SU-DHL-6 (cell line): ENCODE data around the gene PFN3.

Experiments used
- H2AFZ ChIP-seq: fragments of 200-600 bp; sonication (generic); 2 replicates; pipeline ENCODE4 v1.6.1; 2014; ENCODE audit warnings: low read depth, mild to moderate bottlenecking, moderate library complexity, mixed read lengths, antibody characterized with exemption, low read length; ENCODE audit not compliant: severe bottlenecking
- H3F3A ChIP-seq: fragments of 200-600 bp; shearing (Covaris generic); 2 replicates; pipeline ENCODE4 v1.6.0; 2016; ENCODE audit warnings: antibody characterized with exemption, mild to moderate bottlenecking; ENCODE audit not compliant: insufficient read depth
- H3K27ac ChIP-seq: fragments of 200-600 bp; sonication (generic); 2 replicates; pipeline ENCODE4 v1.5.1; 2016; ENCODE audit warnings: low read depth, mild to moderate bottlenecking, low read length, moderate library complexity, mixed read lengths
- H3K27me3 ChIP-seq: fragments of 200-600 bp; sonication (generic), shearing (Covaris generic); 2 replicates; pipeline ENCODE4 v1.6.0; 2014; ENCODE audit warnings: mild to moderate bottlenecking, low read length
- H3K36me3 ChIP-seq: fragments of 200-600 bp; sonication (generic); 2 replicates; pipeline ENCODE4 v1.6.1; 2014; ENCODE audit warnings: mild to moderate bottlenecking, low read length, mixed read lengths
- H3K4me2 ChIP-seq: fragments of 300-600, 200-600 bp; shearing (Covaris generic), sonication (generic); 2 replicates; pipeline ENCODE4 v1.6.0; 2014; ENCODE audit warnings: low read length, low read depth, mild to moderate bottlenecking; ENCODE audit not compliant: poor library complexity, severe bottlenecking
- H3K4me3 ChIP-seq: fragments of 200-600 bp; sonication (generic); 2 replicates; pipeline ENCODE4 v1.5.1; 2014; ENCODE audit warnings: antibody characterized with exemption, low read length, mild to moderate bottlenecking, mixed read lengths; ENCODE audit not compliant: insufficient read depth, poor library complexity, severe bottlenecking
- H3K79me2 ChIP-seq: fragments of 200-600 bp; sonication (generic); 2 replicates; pipeline ENCODE4 v1.6.1; 2014; ENCODE audit warnings: mild to moderate bottlenecking, low read length, moderate library complexity; ENCODE audit not compliant: insufficient read depth
- H3K9ac ChIP-seq: fragments of 200-600 bp; sonication (generic); 2 replicates; pipeline ENCODE4 v1.7.0; 2014; ENCODE audit warnings: mild to moderate bottlenecking, low read length
- H3K9me2 ChIP-seq: fragments of 200-600 bp; sonication (generic); replicated peaks from 2 replicates; pipeline ENCODE4 v1.6.1; 2014; ENCODE audit warnings: low read length; ENCODE audit not compliant: insufficient read depth
- H3K9me3 ChIP-seq: fragments of 200-600 bp; sonication (generic); 2 replicates; pipeline ENCODE4 v1.6.1; 2014; ENCODE audit warnings: low read length, mixed read lengths; ENCODE audit not compliant: insufficient read depth
- H4K20me1 ChIP-seq: fragments of 200-600 bp; sonication (generic); 2 replicates; pipeline ENCODE4 v1.6.1; 2014; ENCODE audit warnings: low read depth, mild to moderate bottlenecking, antibody characterized with exemption, low read length, moderate library complexity, mixed read lengths
- EZH2phosphoT487 ChIP-seq: fragments of 200-600 bp; sonication (generic), shearing (Covaris generic); conservative IDR thresholded peaks from 2 replicates; pipeline ENCODE4 v1.6.1; 2018; ENCODE audit warnings: mild to moderate bottlenecking, antibody characterized with exemption, low read length, moderate library complexity, mixed read lengths
- TF ChIP-seq, protein P1 (sequence below): fragments of 200-600 bp; sonication (generic); IDR thresholded peaks from one replicate; pipeline ENCODE4 v1.5.1; 2017; ENCODE audit warnings: antibody characterized with exemption, mild to moderate bottlenecking, low read length, moderate library complexity; ENCODE audit not compliant: insufficient read depth, poor library complexity, severe bottlenecking

PFN3 gene

DNA sequence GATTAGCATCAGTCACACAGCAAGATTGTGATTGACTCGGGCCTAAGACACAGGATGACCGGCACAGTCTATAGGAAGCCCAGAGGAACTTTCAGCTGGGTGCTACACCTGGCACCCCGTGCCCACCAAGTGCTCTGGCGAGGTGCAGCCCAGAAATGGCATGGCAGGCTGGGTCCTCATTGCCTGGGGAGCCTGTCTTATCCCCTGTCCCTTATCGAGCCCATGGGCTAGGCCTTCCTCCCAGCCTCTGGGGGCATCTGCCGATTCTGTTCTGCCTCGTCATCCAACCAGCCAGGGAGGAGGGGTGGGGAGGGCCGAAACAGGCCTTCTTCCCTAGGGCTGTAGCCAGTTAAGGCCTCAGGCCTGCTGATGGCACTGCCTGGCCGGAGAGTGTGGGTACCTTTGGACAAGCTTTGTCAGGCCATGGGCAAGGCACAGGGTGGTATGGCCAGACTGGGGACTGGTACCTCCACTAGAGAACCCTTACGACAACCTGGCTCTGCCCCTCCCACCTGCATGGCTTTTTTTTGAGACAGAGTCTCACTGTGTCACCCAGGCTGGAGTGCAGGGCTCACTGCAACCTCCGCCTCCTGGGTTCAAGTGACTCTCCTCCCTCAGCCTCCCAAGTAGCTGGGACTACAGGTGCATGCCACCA lies 27.6 kb upstream of the PFN3 start:
- H2AFZ ChIP-seq, result no peak overlapping the region
- peaks cover 22% of the 10 kb centered on the region for H3K79me2 ChIP-seq
- TF ChIP-seq EZH2phosphoT487, result no peak
- TF ChIP-seq, protein P1, sequence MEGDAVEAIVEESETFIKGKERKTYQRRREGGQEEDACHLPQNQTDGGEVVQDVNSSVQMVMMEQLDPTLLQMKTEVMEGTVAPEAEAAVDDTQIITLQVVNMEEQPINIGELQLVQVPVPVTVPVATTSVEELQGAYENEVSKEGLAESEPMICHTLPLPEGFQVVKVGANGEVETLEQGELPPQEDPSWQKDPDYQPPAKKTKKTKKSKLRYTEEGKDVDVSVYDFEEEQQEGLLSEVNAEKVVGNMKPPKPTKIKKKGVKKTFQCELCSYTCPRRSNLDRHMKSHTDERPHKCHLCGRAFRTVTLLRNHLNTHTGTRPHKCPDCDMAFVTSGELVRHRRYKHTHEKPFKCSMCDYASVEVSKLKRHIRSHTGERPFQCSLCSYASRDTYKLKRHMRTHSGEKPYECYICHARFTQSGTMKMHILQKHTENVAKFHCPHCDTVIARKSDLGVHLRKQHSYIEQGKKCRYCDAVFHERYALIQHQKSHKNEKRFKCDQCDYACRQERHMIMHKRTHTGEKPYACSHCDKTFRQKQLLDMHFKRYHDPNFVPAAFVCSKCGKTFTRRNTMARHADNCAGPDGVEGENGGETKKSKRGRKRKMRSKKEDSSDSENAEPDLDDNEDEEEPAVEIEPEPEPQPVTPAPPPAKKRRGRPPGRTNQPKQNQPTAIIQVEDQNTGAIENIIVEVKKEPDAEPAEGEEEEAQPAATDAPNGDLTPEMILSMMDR, result no peak
- no peaks in the 10 kb centered on the region for H3K27me3 ChIP-seq
- peak overlapping the region; percentile 71 for H3K4me2 ChIP-seq
- peak overlapping the region; percentile 63 for H3K4me3 ChIP-seq
- H3K9me3 ChIP-seq, result no peaks in the 10 kb centered on the region
- no peaks in the 10 kb centered on the region for H3K36me3 ChIP-seq
- no peaks in the 10 kb centered on the region for H3K9me2 ChIP-seq
- H4K20me1 ChIP-seq, result no peaks in the 10 kb centered on the region; the same call in 1 of the 2 replicates
- peak overlapping the region; percentile 68 for H3K9ac ChIP-seq
- H3K27ac ChIP-seq, result peak overlapping the region; percentile 95
- peaks cover 52% of the 10 kb centered on the region for H3F3A ChIP-seq

DNA sequence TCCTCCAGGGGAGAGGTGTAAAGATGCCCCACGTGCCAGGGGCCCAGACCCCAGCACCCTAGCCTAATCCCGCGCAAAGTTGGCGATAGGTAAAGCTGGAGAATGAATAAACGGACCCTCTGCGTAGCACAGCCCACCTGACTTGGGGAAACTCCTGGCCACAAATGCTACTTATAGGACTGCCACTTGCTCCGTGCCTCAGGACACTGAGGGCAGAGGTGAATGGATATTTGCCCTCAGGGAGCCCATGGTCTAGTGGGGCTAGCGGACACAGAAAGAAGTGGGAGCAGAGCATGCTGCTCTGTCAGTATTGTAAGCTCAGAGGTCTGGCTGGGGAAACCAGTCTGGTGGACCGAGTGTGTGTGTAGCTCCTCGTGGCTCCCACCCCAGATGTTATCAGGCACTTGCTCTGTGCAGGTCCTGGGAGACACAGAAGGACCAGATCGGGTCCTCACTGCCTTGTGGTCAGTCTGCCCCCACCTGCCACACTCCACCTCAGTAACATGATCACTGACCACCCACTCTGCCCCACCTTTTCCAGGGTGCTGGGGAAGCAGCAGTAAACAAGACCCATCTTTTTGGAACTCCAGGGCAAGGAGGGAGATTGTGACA lies 26.9 kb upstream of the PFN3 start:
- Histone ChIP-seq H3K9me3 (no peaks in the 10 kb centered on the region), H3K9me2 (no peaks in the 10 kb centered on the region), H3K27ac (peak overlapping the region; percentile 95), H3K79me2 (peaks cover 22% of the 10 kb centered on the region), H3F3A (peaks cover 50% of the 10 kb centered on the region), H3K27me3 (no peaks in the 10 kb centered on the region), H3K9ac (peak overlapping the region; percentile 68), H3K4me3 (peak overlapping the region; percentile 63), H2AFZ (no peak overlapping the region), H4K20me1 (no peaks in the 10 kb centered on the region; the same call in 1 of the 2 replicates), H3K36me3 (no peaks in the 10 kb centered on the region), H3K4me2 (peak overlapping the region; percentile 71)
- TF ChIP-seq, protein P1, result no peak
- TF ChIP-seq EZH2phosphoT487, result no peak

- H3K9me2 ChIP-seq, result no peaks in the 10 kb centered on the region
- no peaks in the 10 kb centered on the region for H3K9me3 ChIP-seq
- peak within 1 kb of the TSS; percentile 71 for H3K4me2 ChIP-seq
- H3K9ac ChIP-seq, result peak within 1 kb of the TSS; percentile 68
- H3K36me3 ChIP-seq, result no peaks in the 10 kb centered on the region
- peaks cover 44% of the 10 kb centered on the region for H3F3A ChIP-seq
- H2AFZ ChIP-seq, result peak within 1 kb of the TSS; percentile 66
- H3K27me3 ChIP-seq, result no peaks in the 10 kb centered on the region
- H3K4me3 ChIP-seq, result peak within 1 kb of the TSS; percentile 66
- peaks cover 22% of the 10 kb centered on the region for H3K79me2 ChIP-seq
- H3K27ac ChIP-seq, result peak within 1 kb of the TSS; percentile 95
- TF ChIP-seq, protein P1, result no peak
- TF ChIP-seq EZH2phosphoT487, result no peak
- no peaks in the 10 kb centered on the region; the same call in 1 of the 2 replicates for H4K20me1 ChIP-seq
Observed at GRCh38 chr5:177426566-177427210, 26.2 kb upstream of the PFN3 start, which contains the start of gene GRK6. TSS of gene GRK6 (plus strand) at chr5:177426676. CDS start at chr5:177426846, 170 bp downstream.
